GM12878 (cell line): ENCODE data around the gene KCND2. TPM values are rescaled to one million over a fixed set of nuclear protein-coding genes. Genes with fewer than 3 reads are reported as not detected.

ENCODE experiments used
- ATAC-seq: fragments of 200-7000 bp; cut with Tn5 transposase; 3 replicates; pipeline ENCODE4 v1.9.1; 2020; ENCODE audit warnings: mild to moderate bottlenecking, moderate library complexity
- BruUV-seq: library from RNA; stranded (reverse); fragments of 400-500 nt; replicated peaks from 2 replicates; lab custom pipeline; 2021; lab: Mats Ljungman, UMichigan
- CTCF ChIA-PET: fragments of 300-600 bp; sonication (Branson Sonifier 250); formaldehyde crosslinking; extraction: SDS; loops from one replicate; lab custom pipeline; 2021; ENCODE audit warnings: inconsistent platforms; lab: Yijun Ruan, JAX
- POLR2A ChIA-PET: fragments of 350-600 bp; formaldehyde crosslinking; extraction: SDS; loops from one replicate; lab custom pipeline; 2021; ENCODE audit warnings: inconsistent platforms; lab: Charles Lee
- RAD21 ChIA-PET: fragments of 300-600 bp; sonication (Branson Sonifier 250); formaldehyde crosslinking; loops from one replicate; lab custom pipeline; 2023; ENCODE audit warnings: antibody characterized with exemption; ENCODE audit not compliant: unreplicated experiment; lab: Charles Lee
- SMC1A ChIA-PET: fragments of 300-600 bp; sonication (Branson Sonifier 250); formaldehyde crosslinking; loops from one replicate; lab custom pipeline; 2023; ENCODE audit not compliant: unreplicated experiment, uncharacterized antibody; lab: Charles Lee
- DNase-seq: peaks from one replicate; pipeline ENCODE4 v3.0.0-alpha.2; 2011; ENCODE audit warnings: low read depth, low spot score
- FAIRE-seq: peaks from 3 replicates; lab custom pipeline; 2011; peaks lifted over from hg19 to GRCh38; lab: Jason Lieb, UNC
- H2AFZ ChIP-seq: 2 replicates; pipeline ENCODE4 v1.6.0; 2011; ENCODE audit warnings: low read depth, low read length, control low read depth; ENCODE audit not compliant: control insufficient read depth
- H3K27ac ChIP-seq: 2 replicates; pipeline ENCODE4 v1.5.1; 2011; ENCODE audit warnings: control low read depth; ENCODE audit not compliant: control insufficient read depth, insufficient read depth
- H3K27me3 ChIP-seq, 2 experiments: replicated peaks in 1 of 2; 2 replicates each; pipeline versions ENCODE4 v1.6.0 to v1.6.1; 2011; ENCODE audit warnings: low read length in 1 of 2; ENCODE audit not compliant: control insufficient read depth in 2 of 2, insufficient read depth in 2 of 2
- H3K36me3 ChIP-seq, 2 experiments: 2 replicates each; pipeline ENCODE4 v1.5.1; 2011; ENCODE audit warnings: low read length in 1 of 2; ENCODE audit not compliant: control insufficient read depth in 2 of 2, insufficient read depth in 2 of 2
- H3K4me1 ChIP-seq: 2 replicates; pipeline ENCODE4 v1.6.1; 2011; ENCODE audit warnings: mild to moderate bottlenecking, low read length, moderate library complexity, mixed read lengths; ENCODE audit not compliant: control insufficient read depth, insufficient read depth
- H3K4me2 ChIP-seq: 2 replicates; pipeline ENCODE4 v1.6.0; 2011; ENCODE audit warnings: control low read depth; ENCODE audit not compliant: control insufficient read depth, insufficient read depth
- H3K4me3 ChIP-seq: fragments of 200-600 bp; sonication (generic); 2 replicates; pipeline ENCODE4 v1.5.1; 2016
- H3K79me2 ChIP-seq: 2 replicates; pipeline ENCODE4 v1.6.0; 2011; ENCODE audit warnings: low read length; ENCODE audit not compliant: control insufficient read depth, insufficient read depth
- H3K9ac ChIP-seq: 2 replicates; pipeline ENCODE4 v1.8.0; 2011; ENCODE audit warnings: low read length, control low read depth, mixed read lengths; ENCODE audit not compliant: control insufficient read depth, insufficient read depth
- H3K9me3 ChIP-seq: replicated peaks from 3 replicates; pipeline ENCODE4 v1.5.1; 2011; ENCODE audit warnings: mild to moderate bottlenecking, low read length; ENCODE audit not compliant: control insufficient read depth, insufficient read depth
- H4K20me1 ChIP-seq: 2 replicates; pipeline ENCODE4 v1.6.0; 2011; ENCODE audit not compliant: control insufficient read depth, insufficient read depth
- BACH1 ChIP-seq: fragments of 450-650 bp; IDR thresholded peaks from 2 replicates; pipeline ENCODE4 v1.6.1; 2017; ENCODE audit warnings: mild to moderate bottlenecking, borderline replicate concordance
- BCL11A ChIP-seq: IDR thresholded peaks from 2 replicates; pipeline ENCODE4 v1.6.1; 2011; ENCODE audit warnings: low read depth, low read length
- KDM1A ChIP-seq: fragments of 200-600 bp; sonication (generic); IDR thresholded peaks from 2 replicates; pipeline ENCODE4 v1.6.1; 2016; ENCODE audit warnings: borderline replicate concordance
- RB1 ChIP-seq: fragments of 450-650 bp; formaldehyde crosslinking; IDR thresholded peaks from 2 replicates; pipeline ENCODE4 v1.6.1; 2017; ENCODE audit warnings: mild to moderate bottlenecking, borderline replicate concordance
- RFX5 ChIP-seq: IDR thresholded peaks from 2 replicates; pipeline ENCODE4 v1.6.1; 2011; ENCODE audit warnings: low read depth, low read length, improper control_type of control experiment
- SP1 ChIP-seq: IDR thresholded peaks from one replicate; pipeline ENCODE4 v1.6.1; 2011; ENCODE audit warnings: low read depth, low read length
- ZBTB40 ChIP-seq: fragments of 450-650 bp; IDR thresholded peaks from 2 replicates; pipeline ENCODE4 v1.6.1; 2016; ENCODE audit warnings: mild to moderate bottlenecking, moderate library complexity, borderline replicate concordance
- ZNF24 ChIP-seq: fragments of 450-650 bp; IDR thresholded peaks from 2 replicates; pipeline ENCODE4 v1.6.1; 2017; ENCODE audit warnings: antibody characterized with exemption, mild to moderate bottlenecking
- WGBS: methylation state at CpG from one replicate; pipeline ENCODE4 v1.1.6; 2016; ENCODE audit warnings: low lambda C conversion rate; ENCODE audit not compliant: insufficient replicate concordance, insufficient coverage; ENCODE audit errors: missing lambda C conversion rate; 5-methylcytosine and 5-hydroxymethylcytosine counted together
- in situ Hi-C: fragments of 300-500 bp; cut with MboI; formaldehyde crosslinking; loops from 9 replicates; pipeline ENCODE4 v1.14.3; 2018; ENCODE audit warnings: mixed read lengths
- intact Hi-C: fragments of 100-400 bp; cut with micrococcal nuclease; formaldehyde crosslinking; loops from one replicate; pipeline ENCODE4 v1.14.2; 2022; ENCODE audit not compliant: unreplicated experiment
- polyA plus RNA-seq, 11 experiments: library from polyadenylated mRNA; depleted of rRNA in 4 of 11; unstranded in 6 of 11; stranded (reverse) in 5 of 11; fragments of >200 nt; fragmentation: Nextera tagmentation in 4 of 11; fragmentation: Illumina TruSeq in 1 of 11; extraction: Ambion mirVana in 4 of 11; extraction: Trizol in 1 of 11; gene quantifications; 1 replicate in 1 of 11; 2 replicates in 10 of 11; pipeline versions ENCODE4 v1.2.1 to v1.2.3, GENCODE V29; 2011 to 2016; ENCODE audit warnings: inconsistent platforms in 2 of 11, missing spikeins in 2 of 11, low read depth in 1 of 11
- total RNA-seq, 4 experiments: library from RNA; depleted of rRNA in 3 of 4; stranded (reverse); fragments of >200 nt in 3 of 4; fragmentation: Illumina TruSeq in 1 of 4; extraction: Trizol in 1 of 4; gene quantifications; 2 replicates each; pipeline versions ENCODE4 v1.2.1 to v1.2.3, GENCODE V29; 2013 to 2021
- TF ChIP-seq, protein P1 (sequence below): IDR thresholded peaks from 2 replicates; pipeline ENCODE4 v1.6.1; 2012; ENCODE audit warnings: low read depth, low read length, improper control_type of control experiment
- TF ChIP-seq, protein P2 (sequence below): fragments of 450-650 bp; IDR thresholded peaks from 2 replicates; pipeline ENCODE4 v1.6.1; 2018; ENCODE audit warnings: borderline replicate concordance, mild to moderate bottlenecking; ENCODE audit not compliant: partially characterized antibody

The KCND2 gene
- total and polyA plus RNA-seq, 10 of the 15 experiments (the other 5 are each of a cell fraction or from before 2014, with no cell fraction given): 3.6 to 22.3 (median 6.3) TPM

- in situ Hi-C loops (loop anchor here (10.0 kb wide), 2 partner anchors 779 to 1459 kb away; no protein-coding TSS in a partner anchor), intact Hi-C loops (loop anchor here (2.0 to 10.0 kb wide), 3 partner anchors 139 to 789 kb away; no protein-coding TSS in a partner anchor)
- POLR2A ChIA-PET: no interaction called here
- RAD21 ChIA-PET: interaction anchor here (0.8 to 5.2 kb wide), 5 partner anchors 26 to 788 kb away, joined by 3 to 21 read pairs (median 3); no protein-coding TSS in a partner anchor
- 0 out of 2 replicates have a peak overlapping the region, but pooled peaks have one; percentile 23 for H3K4me3 ChIP-seq
- peak overlapping the region; percentile 4; the same call in 1 of the 2 replicates for H3K4me2 ChIP-seq
- no peaks in the 10 kb centered on the region for H3K36me3 ChIP-seq
- no peaks in the 10 kb centered on the region for H4K20me1 ChIP-seq
- H3K9ac ChIP-seq: no peak overlapping the region
- no TSS peak for BruUV-seq
- SMC1A ChIA-PET: interaction anchor here (0.6 to 5.7 kb wide), 11 partner anchors 12 to 789 kb away, joined by 3 to 37 read pairs (median 4); no protein-coding TSS in a partner anchor
- peak; percentile 67 for ATAC-seq
- 0% methylated on average over 1 of the region's 1 CpG for WGBS
- H3K4me1 ChIP-seq: no peaks in the 10 kb centered on the region; the same call in 1 of the 2 replicates
- no peaks in the 10 kb centered on the region for H3K9me3 ChIP-seq
- H2AFZ ChIP-seq: no peak overlapping the region
- FAIRE-seq: no peak
- CTCF ChIA-PET: interaction anchor here (0.8 to 3.0 kb wide), 12 partner anchors 9 to 788 kb away, joined by 3 to 33 read pairs (median 5); partner anchors contain the start of gene KCND2
- H3K27me3 ChIP-seq: no peaks in the 10 kb centered on the region
- DNase-seq: peak; percentile 8
- no peaks in the 10 kb centered on the region for H3K79me2 ChIP-seq
- no peak overlapping the region for H3K27ac ChIP-seq
- no peak for TF ChIP-seq RB1
- no peak for TF ChIP-seq KDM1A
- TF ChIP-seq, protein P1, sequence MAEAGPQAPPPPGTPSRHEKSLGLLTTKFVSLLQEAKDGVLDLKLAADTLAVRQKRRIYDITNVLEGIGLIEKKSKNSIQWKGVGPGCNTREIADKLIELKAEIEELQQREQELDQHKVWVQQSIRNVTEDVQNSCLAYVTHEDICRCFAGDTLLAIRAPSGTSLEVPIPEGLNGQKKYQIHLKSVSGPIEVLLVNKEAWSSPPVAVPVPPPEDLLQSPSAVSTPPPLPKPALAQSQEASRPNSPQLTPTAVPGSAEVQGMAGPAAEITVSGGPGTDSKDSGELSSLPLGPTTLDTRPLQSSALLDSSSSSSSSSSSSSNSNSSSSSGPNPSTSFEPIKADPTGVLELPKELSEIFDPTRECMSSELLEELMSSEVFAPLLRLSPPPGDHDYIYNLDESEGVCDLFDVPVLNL: no peak
- no peak for TF ChIP-seq ZBTB40
- TF ChIP-seq ZNF24: no peak
- TF ChIP-seq BCL11A: no peak
- no peak for TF ChIP-seq BACH1
- TF ChIP-seq, protein P2, sequence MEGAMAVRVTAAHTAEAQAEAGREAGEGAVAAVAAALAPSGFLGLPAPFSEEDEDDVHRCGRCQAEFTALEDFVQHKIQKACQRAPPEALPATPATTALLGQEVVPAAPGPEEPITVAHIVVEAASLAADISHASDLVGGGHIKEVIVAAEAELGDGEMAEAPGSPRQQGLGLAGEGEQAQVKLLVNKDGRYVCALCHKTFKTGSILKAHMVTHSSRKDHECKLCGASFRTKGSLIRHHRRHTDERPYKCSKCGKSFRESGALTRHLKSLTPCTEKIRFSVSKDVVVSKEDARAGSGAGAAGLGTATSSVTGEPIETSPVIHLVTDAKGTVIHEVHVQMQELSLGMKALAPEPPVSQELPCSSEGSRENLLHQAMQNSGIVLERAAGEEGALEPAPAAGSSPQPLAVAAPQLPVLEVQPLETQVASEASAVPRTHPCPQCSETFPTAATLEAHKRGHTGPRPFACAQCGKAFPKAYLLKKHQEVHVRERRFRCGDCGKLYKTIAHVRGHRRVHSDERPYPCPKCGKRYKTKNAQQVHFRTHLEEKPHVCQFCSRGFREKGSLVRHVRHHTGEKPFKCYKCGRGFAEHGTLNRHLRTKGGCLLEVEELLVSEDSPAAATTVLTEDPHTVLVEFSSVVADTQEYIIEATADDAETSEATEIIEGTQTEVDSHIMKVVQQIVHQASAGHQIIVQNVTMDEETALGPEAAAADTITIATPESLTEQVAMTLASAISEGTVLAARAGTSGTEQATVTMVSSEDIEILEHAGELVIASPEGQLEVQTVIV: no peak
- TF ChIP-seq RFX5: no peak
- no peak for TF ChIP-seq SP1
Observed at GRCh38 chr7:120723465-120724385, 450.8 kb downstream of the KCND2 start.
